Embryonic facial prominence (tissue), 1 donor: ENCODE results near the gene ELMO3.
A peak's percentile ranks its signal among the peaks of the same experiment; 100 is the strongest.

Source experiments
- DNase-seq: peaks from one replicate; pipeline ENCODE4 v3.0.0-alpha.2; 2016; ENCODE audit errors: extremely low spot score

ELMO3 gene

DNA sequence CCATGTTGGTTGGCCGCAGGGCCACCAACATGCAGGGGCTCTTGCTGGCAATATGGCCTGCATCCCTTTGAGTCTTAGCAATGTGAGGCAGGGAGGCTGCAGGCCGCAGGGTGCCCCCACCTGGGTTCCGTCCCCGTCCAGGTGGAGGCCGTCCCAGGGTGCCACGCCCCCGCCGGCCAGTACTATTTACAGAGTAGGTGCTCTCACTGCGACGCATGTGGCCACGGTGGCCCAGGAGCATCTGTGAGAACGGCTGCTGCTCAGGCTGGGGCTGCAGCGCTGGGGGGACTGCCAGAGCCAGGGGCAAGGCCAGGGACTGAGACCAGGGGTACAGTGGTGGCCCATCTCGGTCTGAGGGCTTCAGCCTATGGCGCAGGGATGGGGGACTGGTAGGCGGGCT is 18.8 kb upstream of the ELMO3 start:
- no peak for DNase-seq

DNA sequence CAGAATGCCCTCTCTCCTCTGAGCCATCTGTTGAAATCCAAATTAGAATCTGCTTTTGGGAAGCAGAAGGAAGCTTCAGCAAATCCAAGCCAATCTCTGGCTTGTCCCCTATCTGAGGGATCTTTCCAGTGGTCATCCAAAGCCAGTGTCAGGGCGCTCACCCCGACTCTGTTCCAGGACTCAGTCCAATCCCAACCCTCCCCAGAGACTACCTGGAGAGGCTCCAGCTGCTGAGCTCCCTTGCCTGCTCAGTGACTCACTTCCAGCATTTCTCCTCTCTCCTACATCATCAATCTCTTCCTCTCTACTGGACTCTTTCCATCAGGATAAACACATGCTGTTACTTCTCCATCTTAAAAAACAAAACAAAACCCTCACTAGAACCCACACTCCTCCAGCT is 17.6 kb upstream of the ELMO3 start:
- no peak for DNase-seq

DNA sequence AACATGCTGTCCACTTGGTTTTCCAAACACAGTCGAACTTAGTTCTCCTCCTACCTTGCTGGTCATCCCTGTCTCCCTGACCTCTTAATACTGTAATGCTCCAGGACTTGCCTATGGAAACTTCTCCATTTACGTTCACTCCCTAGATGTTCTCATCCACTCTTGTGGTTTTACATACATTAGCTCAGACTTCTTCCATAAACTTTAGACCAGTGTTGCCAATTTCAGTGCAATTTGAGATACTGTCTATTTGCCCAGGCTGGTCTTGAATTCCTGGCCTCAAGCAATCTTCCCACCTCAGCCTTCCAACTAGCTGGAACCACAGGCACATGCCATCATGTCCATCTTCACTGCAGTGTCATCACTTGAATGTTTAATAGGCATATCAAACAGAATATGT is 16.6 kb upstream of the ELMO3 start:
- DNase-seq = no peak

- DNase-seq = no peak
These were observed 15.7 kb upstream of the ELMO3 start for GRCh38 chr16:67183284-67183626.

GRCh38 chr16:67183627-67184452 is 15.1 kb upstream of the ELMO3 start, which contains the start of gene MATCAP1:
MATCAP1 (minus strand) TSS chr16:67183963; CDS start chr16:67180610, 3,353 bp downstream.
- DNase-seq = peak; percentile 96

DNA sequence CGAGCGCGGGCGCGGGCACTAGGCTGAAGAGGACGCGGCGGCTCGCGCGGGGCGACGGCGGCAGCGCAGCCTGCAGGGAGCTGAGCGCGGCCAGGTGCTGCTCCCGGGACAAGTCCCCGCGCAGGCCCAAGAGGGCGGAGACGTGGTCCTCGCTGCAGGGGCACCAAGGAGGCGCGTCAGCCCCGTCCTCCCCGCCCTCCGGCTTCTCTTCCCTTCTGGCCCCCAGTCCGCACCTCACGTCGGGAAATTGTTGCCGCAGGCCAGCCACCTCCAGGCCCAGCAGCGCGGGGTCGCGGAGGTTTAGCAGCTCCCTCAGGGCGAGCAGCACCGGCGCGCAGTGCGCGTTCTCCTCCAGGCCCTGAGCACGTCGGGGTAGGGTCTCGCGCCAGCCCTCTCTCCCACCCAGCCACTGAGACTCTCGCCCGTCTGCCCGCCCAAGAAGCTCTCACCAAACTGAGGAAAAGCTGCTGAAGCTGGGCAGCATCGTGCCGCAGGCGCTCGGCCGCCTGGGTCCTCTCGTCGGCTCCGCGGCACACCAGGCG is 14.4 kb upstream of the ELMO3 start:
- DNase-seq = no peak

GRCh38 chr16:67184995-67185650 is 13.8 kb upstream of the ELMO3 start:
- peak; percentile 43 for DNase-seq

DNA sequence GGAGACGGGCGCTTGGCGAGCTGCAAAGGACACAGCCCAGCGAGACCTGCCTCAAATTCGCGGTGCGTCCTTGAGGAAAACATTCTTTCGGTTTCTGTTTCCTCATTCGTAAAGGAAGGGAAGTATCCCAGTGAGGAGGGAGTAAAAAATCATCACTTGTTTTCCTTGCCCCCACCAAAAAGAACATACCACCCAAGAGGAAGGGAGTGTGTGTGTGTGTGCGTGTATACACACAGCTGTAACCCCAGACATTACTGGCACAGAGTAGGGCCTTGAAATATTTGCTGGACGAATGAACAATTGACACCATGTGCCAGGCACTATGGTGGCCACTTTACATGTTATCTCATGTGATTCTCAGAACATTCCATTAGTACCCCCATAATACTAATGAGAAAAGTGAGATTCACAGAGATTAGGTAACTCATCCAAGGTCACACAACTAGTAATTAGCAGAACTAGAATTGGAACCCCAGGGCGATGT is 13.2 kb upstream of the ELMO3 start:
- DNase-seq = no peak

DNA sequence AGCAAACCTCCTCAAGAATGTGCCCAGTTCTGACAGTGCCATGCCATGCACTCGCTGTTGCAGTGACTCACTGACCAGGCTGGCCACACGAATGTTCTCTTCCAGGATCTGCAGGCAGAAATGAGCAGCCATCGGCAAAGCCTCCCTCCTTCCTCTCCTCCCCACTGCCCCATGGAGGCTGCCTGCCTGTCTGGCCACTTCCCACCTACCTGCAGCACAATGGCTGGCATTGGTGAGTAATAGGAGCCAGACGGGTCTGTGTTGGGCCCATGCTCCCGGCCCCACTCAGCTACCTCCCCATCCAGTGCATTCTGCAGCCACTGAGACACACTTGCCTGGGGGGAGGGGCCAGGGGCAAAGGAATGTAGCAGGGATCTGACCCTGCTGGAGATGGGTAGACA is 12.4 kb upstream of the ELMO3 start:
- DNase-seq = no peak

DNA sequence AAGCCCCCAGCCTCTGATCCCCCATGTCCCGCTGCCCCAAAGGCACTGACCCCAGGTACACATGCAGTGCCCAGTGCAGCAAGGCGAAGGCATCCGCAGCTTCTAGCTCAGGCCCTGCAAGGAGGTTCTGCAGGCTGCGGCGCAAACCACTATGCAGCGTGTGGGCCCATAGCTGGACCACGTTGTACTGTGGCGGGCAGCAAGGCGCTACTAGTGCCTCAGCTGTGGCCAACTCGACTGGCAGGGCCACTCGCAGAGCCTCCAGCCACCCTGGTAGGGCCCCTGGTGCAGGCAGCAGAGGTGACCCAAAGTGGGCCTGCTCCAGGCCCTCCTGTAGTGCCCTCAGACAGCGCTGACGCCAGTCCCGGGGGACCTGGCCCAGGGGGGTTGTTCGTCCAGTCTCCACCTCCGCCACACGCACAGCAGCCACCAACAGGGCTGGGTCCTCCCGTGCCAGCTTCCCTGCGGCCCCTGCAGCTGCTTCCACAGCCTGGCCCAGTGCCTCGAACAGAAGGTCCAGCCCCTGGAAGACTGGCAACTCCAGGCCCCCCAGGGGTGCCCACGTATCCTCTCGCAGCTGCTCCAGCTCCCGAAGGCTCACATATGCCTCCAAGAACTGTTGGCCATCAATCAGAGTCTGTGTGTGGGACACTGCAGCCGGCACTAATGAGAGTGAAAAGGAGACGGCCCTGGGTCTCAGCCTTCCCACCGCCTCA is 11.6 kb upstream of the ELMO3 start:
- DNase-seq = no peak

- DNase-seq = no peak
These were observed 10.6 kb upstream of the ELMO3 start for GRCh38 chr16:67188323-67188722.

GRCh38 chr16:67188798-67189197 is 10.1 kb upstream of the ELMO3 start:
- DNase-seq = no peak

DNA sequence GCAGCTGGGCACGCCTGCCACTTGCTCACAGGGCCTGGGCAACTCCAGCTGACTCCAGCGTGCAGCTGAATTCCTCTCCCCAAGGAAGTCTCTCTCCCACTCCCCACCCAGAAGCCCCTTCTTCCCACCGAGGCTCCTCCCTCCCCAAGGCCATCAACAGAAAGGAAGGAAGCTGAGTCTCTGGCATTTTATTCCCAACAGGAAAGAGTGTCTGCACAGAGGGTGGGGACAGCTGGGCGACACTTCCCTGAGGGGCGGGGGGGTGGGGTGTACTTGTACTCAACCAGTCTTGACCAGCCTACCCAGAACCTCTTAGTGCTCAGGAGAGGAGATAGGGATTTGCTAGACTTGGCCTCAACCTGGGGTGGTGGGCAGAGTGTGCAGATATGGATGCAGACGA is 8.9 kb upstream of the ELMO3 start, which contains the start of gene EXOC3L1:
Gene EXOC3L1 (minus strand): TSS at position 96 of the 400 bp plus-strand sequence. CDS start 460 bp downstream, outside the sequence.
- DNase-seq = no peak

- DNase-seq = no peak
These were observed 8.2 kb upstream of the ELMO3 start for GRCh38 chr16:67190448-67191399.

DNA sequence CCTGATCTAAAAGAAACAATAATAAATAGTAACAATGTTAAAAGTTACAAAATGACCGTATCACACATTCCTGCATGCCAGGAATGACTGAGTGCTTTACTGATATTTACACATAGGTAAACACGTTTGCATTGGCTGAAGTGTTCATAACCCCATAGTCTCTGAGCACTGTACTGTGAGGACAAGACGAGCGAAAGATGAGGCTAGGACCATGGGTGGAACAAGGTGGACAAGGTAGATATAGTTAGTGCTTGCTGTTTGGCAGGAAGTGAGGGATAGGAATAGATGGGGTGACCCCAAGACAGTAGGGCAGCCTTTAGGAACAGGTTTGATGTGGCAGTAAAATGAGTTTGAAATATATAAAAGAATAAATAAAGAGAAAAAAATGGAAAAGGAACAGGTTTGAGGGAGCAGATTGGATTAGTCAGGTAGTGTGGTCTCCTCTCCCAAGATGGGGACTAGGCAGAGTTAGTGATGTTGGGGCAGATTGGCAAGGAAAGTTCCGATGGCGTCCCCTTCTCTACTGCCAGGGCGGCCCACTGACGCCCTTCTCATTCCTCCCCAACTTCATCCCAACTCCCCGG is 7.4 kb upstream of the ELMO3 start:
- no peak for DNase-seq

DNA sequence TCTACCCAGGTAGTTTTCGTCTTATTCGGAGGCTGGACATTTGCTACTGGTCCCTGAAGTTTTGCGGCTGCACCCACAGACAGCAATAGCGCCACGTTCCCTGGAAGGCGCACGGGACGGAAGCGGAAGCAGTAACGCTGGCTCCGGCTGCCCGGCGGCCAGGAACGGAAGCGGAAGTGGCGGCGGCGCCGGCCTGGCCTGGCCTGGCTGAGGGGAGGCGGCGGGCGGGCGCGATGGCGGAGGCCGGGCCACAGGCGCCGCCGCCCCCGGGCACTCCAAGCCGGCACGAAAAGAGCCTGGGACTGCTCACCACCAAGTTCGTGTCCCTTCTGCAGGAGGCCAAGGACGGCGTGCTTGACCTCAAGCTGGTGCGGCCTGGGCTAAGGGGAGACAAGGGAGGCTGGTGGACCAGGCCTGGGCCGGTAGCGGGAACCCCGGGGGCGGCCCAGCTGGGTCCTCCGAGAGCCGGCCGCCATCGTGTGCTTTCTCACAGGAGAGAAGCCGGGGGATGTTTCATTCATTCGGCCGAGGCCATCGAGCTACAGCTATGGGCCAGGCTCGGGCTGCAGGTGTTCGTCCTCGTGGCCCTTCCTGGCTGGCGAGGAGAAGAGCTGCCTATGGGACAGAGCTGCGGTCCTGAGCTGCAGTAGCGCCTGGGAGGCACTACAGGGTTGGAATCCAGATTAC is 6.8 kb upstream of the ELMO3 start, which contains the start of gene E2F4:
Gene E2F4 (plus strand): TSS at position 161 of the 687 bp plus-strand sequence. CDS start 73 bp downstream, at position 234.
- peak; percentile 82 for DNase-seq

DNA sequence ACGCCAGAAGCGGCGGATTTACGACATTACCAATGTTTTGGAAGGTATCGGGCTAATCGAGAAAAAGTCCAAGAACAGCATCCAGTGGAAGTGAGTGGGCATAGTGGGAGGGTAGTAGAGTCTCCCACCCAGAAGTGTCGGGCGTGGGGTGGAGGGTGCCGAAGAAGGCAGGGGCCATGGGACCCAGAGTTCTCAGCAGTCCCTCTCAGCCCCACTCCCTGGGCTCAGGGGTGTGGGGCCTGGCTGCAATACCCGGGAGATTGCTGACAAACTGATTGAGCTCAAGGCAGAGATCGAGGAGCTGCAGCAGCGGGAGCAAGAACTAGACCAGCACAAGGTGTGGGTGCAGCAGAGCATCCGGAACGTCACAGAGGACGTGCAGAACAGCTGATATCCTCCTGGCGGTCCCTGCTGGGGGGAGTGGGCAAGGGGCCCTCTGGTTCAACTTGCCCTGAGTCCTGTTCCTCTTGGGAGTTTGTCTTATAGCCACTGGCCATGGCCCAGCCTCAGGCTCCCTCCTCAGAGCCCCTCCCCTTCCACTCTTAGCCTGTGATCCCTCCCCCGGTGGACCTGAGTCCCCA is 6.1 kb upstream of the ELMO3 start:
- DNase-seq = no peak

- DNase-seq = no peak
These were observed 5.4 kb upstream of the ELMO3 start for GRCh38 chr16:67193536-67193935.

GRCh38 chr16:67194260-67194659 is 4.7 kb upstream of the ELMO3 start:
- DNase-seq = no peak
